ENCODE measurements around the gene EIPR1.

DNA sequence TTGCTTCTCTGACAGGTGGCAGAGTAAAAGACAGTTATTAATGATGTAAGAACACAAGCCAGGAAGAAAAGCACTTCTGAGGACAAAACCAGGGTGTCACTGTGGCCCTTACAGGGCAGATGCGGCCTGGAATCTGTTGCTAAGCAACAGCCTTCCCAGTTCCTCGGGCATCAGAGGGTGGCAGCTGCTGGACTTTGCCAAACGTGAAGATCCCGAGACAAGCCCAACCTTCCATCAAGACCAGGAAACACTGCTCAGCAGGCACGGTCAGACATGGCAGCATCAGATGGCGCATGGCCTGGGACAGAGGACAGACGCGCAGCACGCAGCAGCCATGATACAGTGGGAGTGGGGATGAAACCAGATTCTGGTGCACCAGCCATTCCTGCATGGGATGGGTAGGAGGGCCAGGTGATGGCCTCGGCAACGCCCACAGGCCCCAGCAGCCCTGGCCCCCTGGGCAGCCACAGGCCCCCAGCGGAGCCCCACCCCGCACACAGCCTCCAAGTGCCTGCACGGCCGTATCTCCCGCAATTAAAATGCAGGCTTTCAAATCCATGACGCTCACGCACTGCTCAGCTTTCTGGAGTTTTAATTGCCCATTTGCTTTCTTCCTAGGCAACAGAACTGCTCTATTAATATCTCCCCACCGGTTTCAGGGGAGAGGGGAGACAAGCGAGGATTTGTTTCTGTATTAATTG lies 89.0 kb downstream of the EIPR1 start:
- TF ChIP-seq POLR2A (IDR thresholded peaks at IDR 0.05; ENCODE audit: low read depth, low read length), result no peak
- TF ChIP-seq POLR2AphosphoS5 (IDR thresholded peaks at IDR 0.05; ENCODE audit: low read depth, low read length), result no peak
- no peak for TF ChIP-seq TAF1 (IDR thresholded peaks at IDR 0.05; ENCODE audit: borderline replicate concordance, low read depth, low read length)
